WTC11 (cell line): ENCODE measurements around the gene ACVR1.

Experiments used
- ATF3 ChIP-seq: sonication (generic); formaldehyde crosslinking; conservative IDR thresholded peaks from 2 replicates; pipeline ENCODE4 v1.8.1; 2022; ENCODE audit warnings: mild to moderate bottlenecking, missing genetic modification reagents
- CTCF ChIP-seq: fragments of 200-600 bp; IDR thresholded peaks from 2 replicates; pipeline ENCODE4 v1.8.0; 2022; ENCODE audit warnings: antibody characterized with exemption

DNA sequence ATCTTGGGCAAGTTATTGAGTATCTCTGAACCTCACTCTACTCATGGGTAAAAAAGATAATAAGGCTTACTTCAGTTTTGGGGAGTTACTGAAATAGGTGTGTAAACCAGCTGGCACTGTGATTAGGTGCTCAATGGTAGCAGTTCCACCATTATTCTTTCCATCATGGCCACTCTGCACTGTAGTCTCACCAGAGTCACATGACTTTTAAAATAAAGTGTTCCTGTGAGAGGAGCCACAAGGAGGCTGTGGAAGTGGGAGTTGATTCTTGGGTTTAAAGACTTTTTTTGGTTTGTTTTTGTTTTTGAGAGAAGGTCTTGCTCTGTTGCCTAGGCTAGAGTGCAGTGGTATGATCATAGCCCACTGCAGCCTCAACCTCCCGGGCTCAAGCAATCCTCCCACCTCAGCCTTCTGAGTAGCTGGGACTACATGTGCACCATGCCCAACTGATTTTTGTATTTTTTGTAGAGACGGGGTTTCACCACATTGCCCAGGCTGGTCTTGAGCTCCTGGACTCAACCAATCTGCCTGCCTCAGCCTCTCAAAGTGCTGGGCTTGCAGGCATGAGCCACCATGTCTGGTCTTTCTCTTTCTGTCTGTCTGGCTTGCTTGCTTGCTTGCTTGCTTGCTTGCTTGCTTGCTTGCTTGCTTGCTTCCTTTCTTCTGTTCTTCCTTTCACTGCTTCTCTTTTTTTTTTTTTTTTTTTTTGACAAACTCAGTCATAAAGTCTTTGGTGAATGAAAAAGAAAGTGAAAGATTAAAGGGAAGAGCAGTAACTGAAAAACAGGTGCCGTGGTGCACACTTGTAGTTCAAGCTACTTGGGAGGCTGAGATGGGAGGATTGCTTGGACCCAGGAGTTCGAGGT lies 21.2 kb upstream of the ACVR1 start:
- TF ChIP-seq CTCF (no peak), ATF3 (CRISPR knock-in tag) (no peak)
